ENCODE results near the gene ZFAND3. TPM values are rescaled to one million over a fixed set of nuclear protein-coding genes. Genes with fewer than 3 reads are reported as not detected.

ZFAND3 gene
- total RNA-seq, 1 experiment from 2014 or later, result 47.2 TPM

- H3K27me3 ChIP-seq (ENCODE audit: insufficient read depth, low read length), result no peaks in the 10 kb centered on the region
- H3K79me2 ChIP-seq (ENCODE audit: insufficient read depth, low read length), result peaks cover 38% of the 10 kb centered on the region
- no peaks in the 10 kb centered on the region for H3K36me3 ChIP-seq (ENCODE audit: control insufficient read depth in 1 of 2, insufficient read depth in 2 of 2, low read length in 2 of 2)
- no peak overlapping the region for H3K9ac ChIP-seq (ENCODE audit: low read length)
- DNase-seq (ENCODE audit: low read depth, low spot score) (no peak), ATAC-seq (no peak)
- no peaks in the 10 kb centered on the region for H3K9me3 ChIP-seq (ENCODE audit: control insufficient read depth in 1 of 2, insufficient read depth in 1 of 2, low read depth in 1 of 2, low read length in 2 of 2)
- ChIA-PET CTCF (no interaction called here), RAD21 (ENCODE audit: low non-redundant PET in 1 of 2, low total read pairs in 2 of 2, uncharacterized antibody in 2 of 2, unreplicated experiment in 2 of 2) (no interaction called here), POLR2A (no interaction called here)
- no peaks in the 10 kb centered on the region for H3K4me1 ChIP-seq (ENCODE audit: control insufficient read depth in 1 of 2, insufficient read depth in 2 of 2, low read length in 2 of 2)
- no peaks in the 10 kb centered on the region for H3K9me2 ChIP-seq (ENCODE audit: insufficient read depth)
- intact Hi-C loops (cut with micrococcal nuclease), result no loop called here
- no peak overlapping the region for H3K4me3 ChIP-seq (replicated peaks in 1 of 2; ENCODE audit: low read depth in 1 of 2, low read length in 2 of 2)
- H4K20me1 ChIP-seq (ENCODE audit: insufficient read depth), result no peaks in the 10 kb centered on the region; the same call in 1 of the 2 replicates
- no TSS peak for BruUV-seq (replicated peaks)
- no peak overlapping the region for H3K27ac ChIP-seq (ENCODE audit: low read depth, low read length)
- no peak overlapping the region for H3K4me2 ChIP-seq (ENCODE audit: low read length)
- no peak overlapping the region for H2AFZ ChIP-seq (ENCODE audit: low read depth, low read length, poor library complexity, severe bottlenecking)
- TF ChIP-seq SP1 (IDR thresholded peaks at IDR 0.05; ENCODE audit: low read depth) (no peak), ZFX (IDR thresholded peaks at IDR 0.05) (no peak), ZBTB33 (IDR thresholded peaks at IDR 0.05; ENCODE audit: extremely low read depth, insufficient replicate concordance, low read length) (no peak), JUND (IDR thresholded peaks at IDR 0.05) (no peak), EZH2phosphoT487 (IDR thresholded peaks at IDR 0.05; ENCODE audit: borderline replicate concordance) (no peak), SIN3A (IDR thresholded peaks at IDR 0.05; ENCODE audit: low read depth) (no peak), POLR2AphosphoS5 (IDR thresholded peaks at IDR 0.05; ENCODE audit: low read depth, low read length) (no peak), YY1 (IDR thresholded peaks at IDR 0.05; ENCODE audit: extremely low read depth, insufficient replicate concordance, low read depth, low read length) (no peak), ELF1 (IDR thresholded peaks at IDR 0.05; ENCODE audit: borderline replicate concordance, low read depth) (no peak), EGR1 (IDR thresholded peaks at IDR 0.05; ENCODE audit: low read depth) (no peak), SRF (IDR thresholded peaks at IDR 0.05; ENCODE audit: low read depth) (no peak), REST (IDR thresholded peaks at IDR 0.05; ENCODE audit: low read depth) (no peak)
These were observed 120.7 kb downstream of the ZFAND3 start for GRCh38 chr6:37940074-37940847.
